SH-SY5Y (cell line): ENCODE data around the gene G3BP2.

ENCODE experiments used
- GATA2 ChIP-seq: IDR thresholded peaks from 2 replicates; pipeline ENCODE4 v1.6.1; 2011; ENCODE audit warnings: mild to moderate bottlenecking, low read depth, low read length
- GATA3 ChIP-seq: IDR thresholded peaks from 2 replicates; pipeline ENCODE4 v1.6.1; 2011; ENCODE audit warnings: low read depth, mild to moderate bottlenecking, low read length, moderate library complexity

DNA sequence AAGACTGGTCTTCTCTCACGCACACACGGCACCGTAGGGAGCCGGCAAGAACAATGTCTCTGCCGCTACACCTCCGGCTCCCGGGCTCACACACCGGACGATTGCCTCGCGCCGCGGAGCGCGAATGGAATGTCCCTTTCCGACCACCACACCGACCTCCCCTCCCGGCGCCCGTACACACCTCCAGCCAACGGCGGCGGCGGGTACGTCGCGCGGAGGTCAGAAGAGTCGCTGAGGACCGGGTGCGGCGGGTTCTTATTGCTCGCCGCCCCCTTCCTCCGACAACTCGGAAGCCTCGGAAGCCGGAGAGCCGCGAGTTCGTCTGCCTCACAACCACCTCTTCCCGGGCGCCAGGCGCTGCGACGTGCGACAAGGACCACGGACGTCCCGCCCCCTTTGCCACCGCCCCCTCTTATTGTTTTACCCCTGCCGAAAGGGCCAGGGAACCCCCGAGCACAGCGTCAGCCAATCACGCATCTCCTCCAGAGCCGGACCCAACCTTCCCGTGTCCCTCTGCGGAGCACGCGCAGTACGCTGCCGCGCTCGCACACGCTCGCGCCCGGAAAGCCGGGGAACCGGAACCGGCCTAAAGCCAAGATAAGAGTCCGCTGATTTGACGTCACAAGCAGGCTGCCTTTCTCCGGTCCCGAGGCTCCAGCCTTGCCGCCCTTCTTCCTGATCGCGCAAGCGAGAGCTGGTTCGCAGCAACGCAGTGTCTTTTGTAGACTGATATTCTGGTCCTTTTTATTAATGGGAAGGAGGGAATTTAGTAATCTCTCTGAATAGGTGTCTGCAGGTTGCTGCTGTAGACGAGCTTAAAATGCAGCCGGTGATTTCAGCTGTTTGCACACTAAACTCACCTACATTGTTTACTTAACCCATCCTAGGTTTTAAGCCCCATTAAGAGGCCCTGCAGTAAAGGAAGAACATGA, at the start of gene G3BP2:
- TF ChIP-seq GATA2 (peak; percentile 90), GATA3 (no peak)
